H1 (cell line): ENCODE measurements around the gene ANKRD12. TPM values are rescaled to one million over a fixed set of nuclear protein-coding genes. Genes with fewer than 3 reads are reported as not detected.

Experiments used
- CTCF ChIA-PET: fragments of 300-600 bp; sonication (Branson Sonifier 250); formaldehyde crosslinking; loops from one replicate; lab custom pipeline; 2021; ENCODE audit not compliant: partially characterized antibody; lab: Charles Lee
- POLR2A ChIA-PET: fragments of 300-600 bp; sonication (Branson Sonifier 250); formaldehyde crosslinking; loops from one replicate; lab custom pipeline; 2021; ENCODE audit warnings: inconsistent platforms; ENCODE audit not compliant: partially characterized antibody; lab: Charles Lee
- DNase-seq, 2 experiments: peaks; one replicate each; pipeline versions ENCODE4 v3.0.0 to v3.0.0-alpha.2; 2010 to 2022; ENCODE audit warnings: low spot score in 2 of 2, low read depth in 1 of 2, mixed read lengths in 1 of 2
- FAIRE-seq: peaks from 2 replicates; lab custom pipeline; 2011; peaks lifted over from hg19 to GRCh38; lab: Jason Lieb, UNC
- H2AFZ ChIP-seq: 2 replicates; pipeline ENCODE4 v1.8.1; 2012; ENCODE audit warnings: low read length, inconsistent platforms
- H2AK5ac ChIP-seq: 2 replicates; pipeline ENCODE4 v1.6.1; 2013; ENCODE audit warnings: low read depth, low read length
- H2BK120ac ChIP-seq: replicated peaks from 2 replicates; pipeline ENCODE3; 2013; ENCODE audit warnings: low read depth, low read length, inconsistent platforms
- H2BK12ac ChIP-seq: 2 replicates; pipeline ENCODE4 v1.6.1; 2013; ENCODE audit warnings: low read depth, low read length
- H2BK15ac ChIP-seq: 2 replicates; pipeline ENCODE4 v1.6.1; 2013; ENCODE audit warnings: low read length
- H2BK20ac ChIP-seq: 2 replicates; pipeline ENCODE4 v1.6.1; 2013; ENCODE audit warnings: low read length
- H2BK5ac ChIP-seq: 2 replicates; pipeline ENCODE4 v1.6.1; 2013; ENCODE audit warnings: low read depth, low read length
- H3K14ac ChIP-seq: 2 replicates; pipeline ENCODE4 v1.6.1; 2013; ENCODE audit warnings: inconsistent platforms; ENCODE audit not compliant: insufficient read length
- H3K18ac ChIP-seq: 2 replicates; pipeline ENCODE4 v1.6.1; 2013; ENCODE audit warnings: low read length; ENCODE audit errors: extremely low read depth
- H3K23ac ChIP-seq: 2 replicates; pipeline ENCODE4 v1.6.1; 2013; ENCODE audit warnings: inconsistent platforms; ENCODE audit not compliant: insufficient read length
- H3K23me2 ChIP-seq: 2 replicates; pipeline ENCODE4 v1.6.1; 2013; ENCODE audit warnings: low read depth, low read length
- H3K27ac ChIP-seq: 2 replicates; pipeline ENCODE4 v1.6.1; 2011; ENCODE audit warnings: low read depth, low read length, inconsistent platforms
- H3K27me3 ChIP-seq, 4 experiments: replicated peaks in 1 of 4; 1 replicate in 1 of 4; 2 replicates in 3 of 4; pipeline versions ENCODE4 v1.6.1 to v1.8.1; 2011 to 2013; ENCODE audit warnings: low read length in 3 of 4, mild to moderate bottlenecking in 3 of 4, inconsistent platforms in 2 of 4, mixed read lengths in 2 of 4, moderate library complexity in 1 of 4; ENCODE audit not compliant: control insufficient read depth in 3 of 4, insufficient read depth in 3 of 4; ENCODE audit errors: extremely low read depth in 1 of 4
- H3K36me3 ChIP-seq, 4 experiments: 2 replicates each; pipeline versions ENCODE4 v1.6.1 to v1.8.1; 2011 to 2013; ENCODE audit warnings: mild to moderate bottlenecking in 4 of 4, low read length in 3 of 4, moderate library complexity in 2 of 4, control low read depth in 1 of 4, inconsistent platforms in 1 of 4; ENCODE audit not compliant: insufficient read depth in 4 of 4, control insufficient read depth in 2 of 4
- H3K4ac ChIP-seq: replicated peaks from 2 replicates; pipeline ENCODE3; 2013; ENCODE audit warnings: low read length, low read depth, mixed read lengths, inconsistent platforms; ENCODE audit not compliant: insufficient read length
- H3K4me1 ChIP-seq, 4 experiments: replicated peaks in 1 of 4; 1 replicate in 1 of 4; 2 replicates in 3 of 4; pipeline versions ENCODE4 v1.6.1 to v1.8.1; 2011 to 2013; ENCODE audit warnings: low read length in 3 of 4, inconsistent platforms in 2 of 4, mixed read lengths in 1 of 4; ENCODE audit not compliant: insufficient read depth in 4 of 4, control insufficient read depth in 3 of 4
- H3K4me2 ChIP-seq, 2 experiments: 2 replicates each; pipeline versions ENCODE4 v1.6.1 to v1.8.1; 2011 to 2013; ENCODE audit warnings: low read depth in 2 of 2, low read length in 2 of 2, control low read depth in 1 of 2, inconsistent platforms in 1 of 2, mild to moderate bottlenecking in 1 of 2; ENCODE audit not compliant: insufficient read depth in 1 of 2
- H3K4me3 ChIP-seq, 4 experiments: fragments of 200-600, 300-600 bp in 1 of 4; sonication (generic), shearing (Covaris generic), sonication (Bioruptor Twin) in 1 of 4; 2 replicates each; pipeline versions ENCODE4 v1.5.1 to v1.8.1; 2011 to 2016; ENCODE audit warnings: low read length in 4 of 4, low read depth in 3 of 4, control low read depth in 2 of 4, inconsistent platforms in 2 of 4, mild to moderate bottlenecking in 2 of 4, mixed read lengths in 1 of 4, moderate library complexity in 1 of 4; ENCODE audit not compliant: insufficient read depth in 2 of 4; ENCODE audit errors: extremely low read depth in 1 of 4
- H3K56ac ChIP-seq: replicated peaks from 2 replicates; pipeline ENCODE3; 2013; ENCODE audit warnings: low read depth, mild to moderate bottlenecking, mixed read lengths, low read length, inconsistent platforms; ENCODE audit not compliant: insufficient read length
- H3K79me1 ChIP-seq: 2 replicates; pipeline ENCODE4 v1.6.1; 2013; ENCODE audit warnings: low read depth, low read length, control low read depth
- H3K79me2 ChIP-seq, 2 experiments: 2 replicates each; pipeline versions ENCODE4 v1.6.1 to v1.8.1; 2012 to 2013; ENCODE audit warnings: low read length in 2 of 2, mild to moderate bottlenecking in 2 of 2, inconsistent platforms in 1 of 2; ENCODE audit not compliant: insufficient read depth in 2 of 2, control insufficient read depth in 1 of 2
- H3K9ac ChIP-seq, 4 experiments: replicated peaks in 1 of 4; 1 replicate in 1 of 4; 2 replicates in 3 of 4; pipeline versions ENCODE4 v1.6.1 to v1.8.1; 2011 to 2013; ENCODE audit warnings: low read depth in 3 of 4, low read length in 3 of 4, control low read depth in 2 of 4, mild to moderate bottlenecking in 2 of 4, moderate library complexity in 2 of 4, inconsistent platforms in 1 of 4; ENCODE audit errors: extremely low read depth in 1 of 4
- H3K9me3 ChIP-seq, 2 experiments: 2 replicates each; pipeline versions ENCODE4 v1.6.1 to v1.8.1; 2012 to 2013; ENCODE audit warnings: mild to moderate bottlenecking in 2 of 2, moderate library complexity in 2 of 2, control low read depth in 1 of 2, inconsistent platforms in 1 of 2, low read depth in 1 of 2, low read length in 1 of 2, mixed read lengths in 1 of 2; ENCODE audit not compliant: insufficient read depth in 2 of 2
- H4K20me1 ChIP-seq, 2 experiments: replicated peaks in 1 of 2; 2 replicates each; pipeline versions ENCODE3 to v1.8.1; 2011 to 2013; ENCODE audit warnings: inconsistent platforms in 2 of 2, low read length in 2 of 2, mild to moderate bottlenecking in 1 of 2; ENCODE audit not compliant: insufficient read depth in 2 of 2, control insufficient read depth in 1 of 2
- H4K5ac ChIP-seq: 2 replicates; pipeline ENCODE4 v1.6.1; 2013; ENCODE audit warnings: low read length, low read depth, mixed read lengths, inconsistent platforms; ENCODE audit not compliant: insufficient read length
- H4K8ac ChIP-seq: 2 replicates; pipeline ENCODE4 v1.8.0; 2013; ENCODE audit warnings: mild to moderate bottlenecking, moderate library complexity, low read length, inconsistent platforms; ENCODE audit not compliant: insufficient read depth; ENCODE audit errors: extremely low read depth
- H4K91ac ChIP-seq: replicated peaks from 2 replicates; pipeline ENCODE3; 2013; ENCODE audit warnings: low read length, mixed read lengths, inconsistent platforms; ENCODE audit not compliant: insufficient read length
- ASH2L ChIP-seq: fragments of 200-600, 300-600 bp; sonication (generic); IDR thresholded peaks from one replicate; pipeline ENCODE4 v1.7.1; 2017; ENCODE audit warnings: low read length
- CHD2 ChIP-seq: IDR thresholded peaks from 2 replicates; pipeline ENCODE4 v1.6.1; 2012; ENCODE audit warnings: low read length, improper control_type of control experiment
- CTCF ChIP-seq, 3 experiments: IDR thresholded peaks; 1 replicate in 2 of 3; 2 replicates in 1 of 3; pipeline versions ENCODE4 v1.5.1 to v1.6.1; 2011; ENCODE audit warnings: low read length in 3 of 3, mild to moderate bottlenecking in 3 of 3, inconsistent platforms in 2 of 3, low read depth in 1 of 3, moderate library complexity in 1 of 3; ENCODE audit not compliant: insufficient read depth in 1 of 3; ENCODE audit errors: control extremely low read depth in 1 of 3
- EP300 ChIP-seq, 2 experiments: IDR thresholded peaks; 1 replicate in 1 of 2; 2 replicates in 1 of 2; pipeline ENCODE4 v1.6.1; 2011 to 2012; ENCODE audit warnings: low read depth in 2 of 2, low read length in 2 of 2, mild to moderate bottlenecking in 2 of 2, borderline replicate concordance in 1 of 2, inconsistent platforms in 1 of 2, moderate library complexity in 1 of 2
- SP4 ChIP-seq: IDR thresholded peaks from 2 replicates; pipeline ENCODE4 v1.6.1; 2012; ENCODE audit warnings: low read length, inconsistent platforms
- WGBS, 2 experiments: shearing (Covaris generic) in 1 of 2; methylation state at CpG; one replicate each; pipeline versions ENCODE4 v1.1.6 to v1.1.7; 2013 to 2015; ENCODE audit warnings: low lambda C conversion rate in 2 of 2, mixed read lengths in 2 of 2, inconsistent platforms in 1 of 2, low coverage in 1 of 2, missing lambda C conversion rate in 1 of 2; ENCODE audit not compliant: insufficient replicate concordance in 2 of 2, insufficient coverage in 1 of 2, insufficient read length in 1 of 2; ENCODE audit errors: extremely low coverage in 1 of 2, missing lambda C conversion rate in 1 of 2; 5-methylcytosine and 5-hydroxymethylcytosine counted together
- polyA plus RNA-seq, 7 experiments: library from polyadenylated mRNA; depleted of rRNA in 3 of 7; stranded (reverse) in 5 of 7; unstranded in 2 of 7; fragments of >200 nt in 5 of 7; fragments of 200-250 nt in 2 of 7; gene quantifications; 1 replicate in 5 of 7; 2 replicates in 1 of 7; 4 replicates in 1 of 7; pipeline versions ENCODE4 v1.2.1 to v1.2.3, GENCODE V29; 2011 to 2013; ENCODE audit warnings: missing spikeins in 2 of 7, mixed read lengths in 2 of 7
- total RNA-seq: library from RNA; stranded (reverse); fragmentation: NEBNext Ultra II Directional; extraction: Animal tissue kit (Norgen Biotek cat#: 25700); gene quantifications from 2 replicates; pipeline ENCODE4 v1.2.1, GENCODE V29; 2021

The ANKRD12 gene
- total and polyA plus RNA-seq, 2 of the 8 experiments (the other 6 are each of a cell fraction or from before 2014, with no cell fraction given) = 2.6 to 37.9 TPM

- ChIA-PET CTCF (interaction anchor here (0.6 kb wide), 2 partner anchors 121 to 404 kb away, joined by 3 to 4 read pairs; no protein-coding TSS in a partner anchor), POLR2A (interaction anchor here (0.9 to 7.1 kb wide), 4 partner anchors 8 to 26 kb away, joined by 3 to 61 read pairs (median 18); partner anchors contain the start of genes ANKRD12 and NDUFV2)
- no peak overlapping the region for H4K91ac ChIP-seq
- no peak overlapping the region for H3K27ac ChIP-seq
- H3K9ac ChIP-seq = no peak overlapping the region
- H4K5ac ChIP-seq = no peak overlapping the region
- DNase-seq = no peak
- no peak overlapping the region for H2BK20ac ChIP-seq
- no peak overlapping the region for H2BK12ac ChIP-seq
- FAIRE-seq = no peak
- H2AK5ac ChIP-seq = no peak overlapping the region
- H2BK5ac ChIP-seq = no peak overlapping the region
- TF ChIP-seq SP4 (no peak), CTCF (IDR thresholded peaks at IDR 0.05; ENCODE audit: control extremely low read depth in 1 of 3, insufficient read depth in 1 of 3, low read depth in 1 of 3, low read length in 3 of 3) (no peak), EP300 (IDR thresholded peaks at IDR 0.05; ENCODE audit: borderline replicate concordance in 1 of 2, low read depth in 2 of 2, low read length in 2 of 2) (no peak), CHD2 (no peak), ASH2L (no peak)
- H2BK15ac ChIP-seq = no peak overlapping the region
- peaks cover 12 to 22% of the 10 kb centered on the region in 2 experiments for H4K20me1 ChIP-seq
- peaks cover 3% of the 10 kb centered on the region; the same call in 1 of the 2 replicates for H3K79me1 ChIP-seq
- H3K9me3 ChIP-seq = no peaks in the 10 kb centered on the region
- 87% methylated on average over 7 of the region's 7 CpGs; no CpG with 5 or more reads in 1 of the 2 experiments for WGBS, 2 experiments
- H2BK120ac ChIP-seq = no peak overlapping the region
- no peak overlapping the region for H4K8ac ChIP-seq
- H3K4ac ChIP-seq = no peak overlapping the region
- no peaks in the 10 kb centered on the region for H3K27me3 ChIP-seq
- H3K14ac ChIP-seq = no peak overlapping the region
- H3K4me1 ChIP-seq = peaks cover 0 to 3% (median 0%) of the 10 kb centered on the region in 4 experiments; a peak in 4 of 7 replicates
- H3K23me2 ChIP-seq = no peaks in the 10 kb centered on the region
- H3K36me3 ChIP-seq = peaks cover 0 to 23% (median 1%) of the 10 kb centered on the region in 4 experiments; a peak in 3 of 8 replicates
- no peak overlapping the region for H3K4me3 ChIP-seq
- H3K23ac ChIP-seq = no peak overlapping the region
- no peak overlapping the region for H3K56ac ChIP-seq
- peaks cover 15 to 100% of the 10 kb centered on the region in 2 experiments for H3K79me2 ChIP-seq
- H2AFZ ChIP-seq = no peak overlapping the region
- H3K4me2 ChIP-seq = no peak overlapping the region
- H3K18ac ChIP-seq = no peak overlapping the region
These were observed 23.0 kb upstream of the ANKRD12 start for GRCh38 chr18:9113468-9114149.
